Left lung (tissue), 10 donors: ENCODE results near the gene PAQR5. TPM values are rescaled to one million over a fixed set of nuclear protein-coding genes. Genes with fewer than 3 reads are reported as not detected.
A peak's percentile ranks its signal among the peaks of the same experiment; 100 is the strongest.

Experiments
- ATAC-seq: fragments of 200-7000 bp; cut with Tn5 transposase; one replicate; pipeline ENCODE4 v1.9.1; 2020; ENCODE audit warnings: moderate library complexity
- DNase-seq, 4 donors: peaks; one replicate each; pipeline ENCODE4 v3.0.0-alpha.2; 2013 to 2020
- H3K27ac ChIP-seq, 2 donors: fragments of 200-600 bp; sonication (generic) in 1 of 2; one replicate each; pipeline versions ENCODE4 v1.5.0 to v1.8.0; 2020 to 2021
- H3K27me3 ChIP-seq, 2 donors: fragments of 200-600 bp; sonication (generic) in 1 of 2; one replicate each; pipeline versions ENCODE4 v1.5.0 to v1.8.0; 2020 to 2021
- H3K36me3 ChIP-seq, 2 donors: fragments of 200-600 bp; sonication (generic) in 1 of 2; one replicate each; pipeline versions ENCODE4 v1.5.0 to v1.8.0; 2020 to 2021
- H3K4me1 ChIP-seq, 2 donors: fragments of 200-600 bp; one replicate each; pipeline ENCODE4 v1.8.0; 2021
- H3K4me3 ChIP-seq, 2 donors: fragments of 200-600 bp; sonication (generic) in 1 of 2; one replicate each; pipeline versions ENCODE4 v1.5.0 to v1.8.0; 2020 to 2021; ENCODE audit warnings: mild to moderate bottlenecking in 1 of 2
- H3K9me3 ChIP-seq, 2 donors: fragments of 200-600 bp; sonication (generic) in 1 of 2; one replicate each; pipeline versions ENCODE4 v1.5.0 to v1.8.0; 2020 to 2021
- CTCF ChIP-seq, 2 donors: fragments of 200-600 bp; sonication (generic) in 1 of 2; IDR thresholded peaks; one replicate each; pipeline versions ENCODE4 v1.5.0 to v1.8.0; 2021; ENCODE audit warnings: antibody characterized with exemption in 2 of 2
- intact Hi-C, 2 donors: fragments of 100-400 bp; cut with DNase I; formaldehyde crosslinking; loops; one replicate each; pipeline versions ENCODE4 v1.11.2 to v1.14.2; 2022
- polyA plus RNA-seq, 6 donors: library from polyadenylated mRNA; unstranded; fragments of 120-200 nt; gene quantifications; one replicate each; pipeline ENCODE4 v1.2.1, GENCODE V29; 2013; ENCODE audit not compliant: insufficient read length in 6 of 6
- total RNA-seq, 2 donors: library from RNA; stranded (reverse); fragmentation: NEBNext Ultra II Directional; extraction: Animal tissue kit (Norgen Biotek cat#: 25700); gene quantifications; one replicate each; pipeline ENCODE4 v1.2.1, GENCODE V29; 2021
- donor health status: DM: no; HTN: yes; CAD: no.
- donor health status: DM: no; HTN: no; CAD: no.

Gene PAQR5
- total and polyA plus RNA-seq, 8 donors: 6.2 to 17.7 (median 7.5) TPM

GRCh38 chr15:69392352-69392751, 93.6 kb downstream of the PAQR5 start:
- no peak for DNase-seq
- intact Hi-C loops: loop anchor here (5.0 kb wide), 1 partner anchor 335 kb away; no protein-coding TSS in a partner anchor
- H3K27me3 ChIP-seq: peaks cover 0 to 5% of the 10 kb centered on the region in 2 donors

GRCh38 chr15:69393831-69394491, 95.2 kb downstream of the PAQR5 start:
- ATAC-seq (no peak), DNase-seq (no peak)
- intact Hi-C loops: loop anchor here (5.0 kb wide), 1 partner anchor 337 kb away; no protein-coding TSS in a partner anchor
- Histone ChIP-seq H3K36me3 (no peaks in the 10 kb centered on the region), H3K4me1 (peaks cover 0 to 10% of the 10 kb centered on the region in 2 donors), H3K27ac (no peak overlapping the region), H3K27me3 (peaks cover 0 to 5% of the 10 kb centered on the region in 2 donors), H3K9me3 (no peaks in the 10 kb centered on the region), H3K4me3 (no peak overlapping the region)
- no peak for TF ChIP-seq CTCF (IDR thresholded peaks at IDR 0.05)

More at GRCh38 chr15:69392352-69392751, 93.6 kb downstream of the PAQR5 start:
- TF ChIP-seq CTCF (IDR thresholded peaks at IDR 0.05): no peak
- ATAC-seq: no peak
- Histone ChIP-seq H3K36me3 (no peaks in the 10 kb centered on the region), H3K27ac (no peak overlapping the region), H3K4me1 (peaks cover 0 to 10% of the 10 kb centered on the region in 2 donors), H3K4me3 (no peak overlapping the region), H3K9me3 (no peaks in the 10 kb centered on the region)

GRCh38 chr15:69394556-69395282, 96.0 kb downstream of the PAQR5 start:
- TF ChIP-seq CTCF (IDR thresholded peaks at IDR 0.05): peak; percentile 96 to 98
- H3K4me3 ChIP-seq: no peak overlapping the region
- ATAC-seq: peak; percentile 97
- intact Hi-C loops: loop anchor here (5.0 kb wide), 1 partner anchor 337 kb away; no protein-coding TSS in a partner anchor
- DNase-seq: peak; percentile 72 to 95 (median 82)
- H3K4me1 ChIP-seq: peaks cover 0 to 10% of the 10 kb centered on the region in 2 donors
- no peak overlapping the region for H3K27ac ChIP-seq
- H3K9me3 ChIP-seq: no peaks in the 10 kb centered on the region
- H3K27me3 ChIP-seq: peaks cover 0 to 5% of the 10 kb centered on the region in 2 donors
- no peaks in the 10 kb centered on the region for H3K36me3 ChIP-seq

- Histone ChIP-seq H3K36me3 (no peaks in the 10 kb centered on the region), H3K4me3 (no peak overlapping the region), H3K9me3 (no peaks in the 10 kb centered on the region), H3K27ac (no peak overlapping the region), H3K4me1 (peaks cover 0 to 10% of the 10 kb centered on the region in 2 donors), H3K27me3 (peaks cover 0 to 5% of the 10 kb centered on the region in 2 donors)
- no peak for ATAC-seq
- no peak for DNase-seq
- TF ChIP-seq CTCF (IDR thresholded peaks at IDR 0.05): no peak
- intact Hi-C loops: no loop called here
Observed at GRCh38 chr15:69395460-69395859, 96.7 kb downstream of the PAQR5 start.

- Histone ChIP-seq H3K27ac (no peak overlapping the region), H3K27me3 (peaks cover 0 to 5% of the 10 kb centered on the region in 2 donors), H3K4me1 (peaks cover 0 to 10% of the 10 kb centered on the region in 2 donors), H3K9me3 (no peaks in the 10 kb centered on the region), H3K4me3 (no peak overlapping the region), H3K36me3 (no peaks in the 10 kb centered on the region)
- DNase-seq (no peak), ATAC-seq (no peak)
- intact Hi-C loops: no loop called here
- no peak for TF ChIP-seq CTCF (IDR thresholded peaks at IDR 0.05)
Observed at GRCh38 chr15:69395991-69396390, 97.3 kb downstream of the PAQR5 start.
